Gastrocnemius medialis (tissue), 4 donors: ENCODE measurements around the gene CFAP91.

Experiments
- CTCF ChIP-seq, 5 experiments: fragments of 450-650 bp in 3 of 5; fragments of 200-600 bp in 2 of 5; sonication (generic) in 2 of 5; IDR thresholded peaks in 4 of 5; conservative IDR thresholded peaks in 1 of 5; 1 replicate in 4 of 5; 2 replicates in 1 of 5; pipeline ENCODE4 v1.5.1; 2016 to 2019; ENCODE audit warnings: antibody characterized with exemption in 5 of 5, mild to moderate bottlenecking in 3 of 5, moderate library complexity in 3 of 5
- POLR2A ChIP-seq, 2 donors: fragments of 450-650 bp; IDR thresholded peaks; one replicate each; pipeline ENCODE4 v1.6.1; 2017; ENCODE audit warnings: antibody characterized with exemption in 2 of 2, mild to moderate bottlenecking in 2 of 2, moderate library complexity in 2 of 2

- TF ChIP-seq POLR2A (IDR thresholded peaks at IDR 0.05) (no peak), CTCF (IDR thresholded peaks at IDR 0.05 in 4 of 5, conservative IDR thresholded peaks at IDR 0.05 in 1 of 5) (no peak)
These were observed 28.9 kb downstream of the CFAP91 start for GRCh38 chr3:119731560-119732343.
